ENCODE results near the gene RBP3.

GRCh38 chr10:47303866-47304265, 44.3 kb upstream of the RBP3 start:
- TF ChIP-seq, protein P1, sequence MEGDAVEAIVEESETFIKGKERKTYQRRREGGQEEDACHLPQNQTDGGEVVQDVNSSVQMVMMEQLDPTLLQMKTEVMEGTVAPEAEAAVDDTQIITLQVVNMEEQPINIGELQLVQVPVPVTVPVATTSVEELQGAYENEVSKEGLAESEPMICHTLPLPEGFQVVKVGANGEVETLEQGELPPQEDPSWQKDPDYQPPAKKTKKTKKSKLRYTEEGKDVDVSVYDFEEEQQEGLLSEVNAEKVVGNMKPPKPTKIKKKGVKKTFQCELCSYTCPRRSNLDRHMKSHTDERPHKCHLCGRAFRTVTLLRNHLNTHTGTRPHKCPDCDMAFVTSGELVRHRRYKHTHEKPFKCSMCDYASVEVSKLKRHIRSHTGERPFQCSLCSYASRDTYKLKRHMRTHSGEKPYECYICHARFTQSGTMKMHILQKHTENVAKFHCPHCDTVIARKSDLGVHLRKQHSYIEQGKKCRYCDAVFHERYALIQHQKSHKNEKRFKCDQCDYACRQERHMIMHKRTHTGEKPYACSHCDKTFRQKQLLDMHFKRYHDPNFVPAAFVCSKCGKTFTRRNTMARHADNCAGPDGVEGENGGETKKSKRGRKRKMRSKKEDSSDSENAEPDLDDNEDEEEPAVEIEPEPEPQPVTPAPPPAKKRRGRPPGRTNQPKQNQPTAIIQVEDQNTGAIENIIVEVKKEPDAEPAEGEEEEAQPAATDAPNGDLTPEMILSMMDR (IDR thresholded peaks at IDR 0.05; ENCODE audit: low read length): no peak
- TF ChIP-seq EZH2 (optimal IDR thresholded peaks at IDR 0.05; ENCODE audit: low read depth, low read length): no peak
- no peak for TF ChIP-seq EZH2phosphoT487 (IDR thresholded peaks at IDR 0.05; ENCODE audit: low read length)
